VCaP (cell line): ENCODE data around the gene PHKA1.
"Not testable (repeated sequence)": the region's sequence is repeated elsewhere in the genome, so short reads cannot be mapped to it uniquely, and the experiment has no call there.

ENCODE experiments used
- H3K27ac ChIP-seq: fragments of 450-650 bp; 2 replicates; pipeline ENCODE4 v1.5.1; 2017
- TF ChIP-seq, protein P1 (sequence below): fragments of 450-650 bp; conservative IDR thresholded peaks from 2 replicates; pipeline ENCODE4 v1.5.1; 2017; ENCODE audit warnings: mild to moderate bottlenecking, moderate library complexity

PHKA1 gene

DNA sequence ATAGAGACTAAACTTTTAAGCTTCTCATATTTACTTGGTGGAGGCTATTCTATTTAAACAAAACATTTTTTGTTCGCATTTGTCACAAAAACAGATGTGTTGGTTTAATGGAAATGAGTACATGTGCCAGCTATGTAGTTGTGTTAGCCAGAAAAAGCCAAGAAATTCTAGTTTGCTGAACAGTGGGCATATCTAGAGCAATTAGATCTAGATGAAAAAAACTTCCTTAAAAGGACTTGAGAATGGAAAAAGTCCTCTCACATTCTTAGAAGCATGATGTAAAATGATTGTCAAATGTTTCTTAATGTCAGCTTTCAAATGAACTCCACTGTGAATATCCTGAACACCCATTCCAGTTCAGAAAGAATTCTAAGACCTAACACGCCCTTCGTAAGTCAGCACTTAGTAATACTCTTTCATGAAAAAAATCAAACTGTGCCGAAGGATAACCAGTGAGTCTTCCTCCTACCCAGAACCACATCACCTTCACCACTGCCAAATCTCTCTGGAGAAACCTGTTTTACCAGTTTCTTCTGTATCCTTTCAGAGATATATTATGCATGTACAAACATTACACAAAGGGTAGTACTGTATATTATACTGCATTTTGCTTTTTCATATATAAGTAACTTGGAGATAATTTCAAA is 28.2 kb downstream of the PHKA1 start:
- TF ChIP-seq, protein P1, sequence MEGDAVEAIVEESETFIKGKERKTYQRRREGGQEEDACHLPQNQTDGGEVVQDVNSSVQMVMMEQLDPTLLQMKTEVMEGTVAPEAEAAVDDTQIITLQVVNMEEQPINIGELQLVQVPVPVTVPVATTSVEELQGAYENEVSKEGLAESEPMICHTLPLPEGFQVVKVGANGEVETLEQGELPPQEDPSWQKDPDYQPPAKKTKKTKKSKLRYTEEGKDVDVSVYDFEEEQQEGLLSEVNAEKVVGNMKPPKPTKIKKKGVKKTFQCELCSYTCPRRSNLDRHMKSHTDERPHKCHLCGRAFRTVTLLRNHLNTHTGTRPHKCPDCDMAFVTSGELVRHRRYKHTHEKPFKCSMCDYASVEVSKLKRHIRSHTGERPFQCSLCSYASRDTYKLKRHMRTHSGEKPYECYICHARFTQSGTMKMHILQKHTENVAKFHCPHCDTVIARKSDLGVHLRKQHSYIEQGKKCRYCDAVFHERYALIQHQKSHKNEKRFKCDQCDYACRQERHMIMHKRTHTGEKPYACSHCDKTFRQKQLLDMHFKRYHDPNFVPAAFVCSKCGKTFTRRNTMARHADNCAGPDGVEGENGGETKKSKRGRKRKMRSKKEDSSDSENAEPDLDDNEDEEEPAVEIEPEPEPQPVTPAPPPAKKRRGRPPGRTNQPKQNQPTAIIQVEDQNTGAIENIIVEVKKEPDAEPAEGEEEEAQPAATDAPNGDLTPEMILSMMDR: no peak
- peak overlapping the region; percentile 75 for H3K27ac ChIP-seq

- TF ChIP-seq, protein P1: no peak
- H3K27ac ChIP-seq: peak overlapping the region; percentile 75
These were observed 29.1 kb downstream of the PHKA1 start for GRCh38 chrX:72685018-72685417.

DNA sequence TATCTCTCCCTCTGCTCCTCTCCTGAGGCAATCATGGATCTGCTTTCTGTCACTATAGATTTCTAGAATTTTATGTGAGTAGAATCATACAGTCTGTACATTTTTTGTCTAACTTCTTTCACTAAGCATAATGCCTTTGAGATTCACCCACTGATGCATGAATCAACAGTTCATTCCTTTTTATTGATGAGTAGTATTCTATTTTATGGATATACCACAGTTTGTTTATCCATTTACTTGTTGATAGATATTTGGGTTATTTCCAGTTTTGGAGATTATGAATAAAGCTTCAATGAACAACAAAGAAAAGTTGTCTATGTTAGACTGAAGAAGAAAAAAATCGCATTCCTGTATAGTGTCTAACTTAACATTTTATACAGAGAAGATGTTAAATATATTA is 30.5 kb downstream of the PHKA1 start:
- TF ChIP-seq, protein P1: no peak

DNA sequence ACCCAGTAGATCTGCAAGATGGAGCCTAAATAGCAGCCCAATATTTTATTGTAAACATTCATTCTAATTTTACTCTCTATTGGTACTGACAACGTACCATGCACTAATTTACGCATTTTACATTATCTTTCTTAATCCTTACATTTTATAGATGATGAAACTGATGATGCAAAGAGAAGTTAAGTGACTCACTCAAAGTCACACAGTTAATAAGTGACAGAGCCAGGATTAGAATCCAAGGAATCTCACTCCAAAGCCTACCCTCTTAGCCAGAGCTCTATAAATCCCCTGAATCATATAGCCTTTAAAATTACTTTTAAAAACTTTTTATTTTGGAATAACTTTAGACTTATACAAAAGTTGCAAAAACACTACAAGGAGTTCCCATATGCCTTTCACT is 37.6 kb downstream of the PHKA1 start:
- TF ChIP-seq, protein P1: no peak
- no peak overlapping the region for H3K27ac ChIP-seq

More for the DNA sequence above, 30.5 kb downstream of the PHKA1 start:
- H3K27ac ChIP-seq: no peak overlapping the region

DNA sequence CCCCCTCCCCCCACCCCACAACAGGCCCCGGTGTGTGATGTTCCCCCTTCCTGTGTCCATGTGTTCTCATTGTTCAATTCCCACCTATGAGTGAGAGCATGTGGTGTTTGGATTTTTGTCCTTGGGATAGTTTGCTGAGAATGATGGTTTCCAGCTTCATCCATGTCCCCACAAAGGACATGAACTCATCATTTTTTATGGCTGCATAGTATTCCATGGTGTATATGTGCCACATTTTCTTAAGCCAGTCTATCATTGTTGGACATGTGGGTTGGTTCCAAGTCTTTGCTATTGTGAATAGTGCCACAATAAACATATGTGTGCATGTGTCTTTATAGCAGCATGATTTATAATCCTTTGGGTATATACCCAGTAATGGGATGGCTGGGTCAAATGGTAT is 40.2 kb downstream of the PHKA1 start:
- not testable (repeated sequence) for H3K27ac ChIP-seq

GRCh38 chrX:72669508-72669907 is 44.6 kb downstream of the PHKA1 start:
- not testable (repeated sequence) for H3K27ac ChIP-seq

DNA sequence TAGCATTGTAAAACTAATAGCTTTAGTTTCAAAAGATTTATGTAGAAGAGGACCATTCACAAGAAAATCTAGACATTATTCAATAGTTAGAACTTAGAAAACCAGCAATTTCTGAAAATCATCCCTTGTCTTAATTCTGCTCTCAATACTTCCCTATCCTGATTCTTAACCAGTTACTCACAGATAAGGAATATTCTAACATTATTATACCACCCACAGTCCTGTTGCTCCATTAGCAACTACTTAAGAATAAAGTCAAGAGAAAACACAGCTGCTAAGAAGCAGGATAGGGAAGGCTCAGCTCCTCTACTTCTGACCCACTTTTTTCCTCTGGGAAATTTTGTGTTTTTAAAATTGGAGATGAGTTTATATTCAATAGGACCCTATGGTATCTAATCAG is 47.7 kb downstream of the PHKA1 start:
- no peak overlapping the region for H3K27ac ChIP-seq
- TF ChIP-seq, protein P1: no peak

- TF ChIP-seq, protein P1: no peak
- H3K27ac ChIP-seq: no peak overlapping the region
These were observed 50.4 kb downstream of the PHKA1 start for GRCh38 chrX:72663737-72664136.
